Brain pericyte (primary cell): ENCODE data around the gene C16orf95.

Source experiments
- DNase-seq: peaks from one replicate; pipeline ENCODE4 v3.0.0-alpha.2; 2012; ENCODE audit warnings: low read depth, low spot score

C16orf95 gene

GRCh38 chr16:87317750-87318644 is 805 bp upstream of the C16orf95 start:
- no peak for DNase-seq

- DNase-seq, result no peak
Measured at GRCh38 chr16:87316450-87316922, 706 bp downstream of the C16orf95 start.

- no peak for DNase-seq
Measured at GRCh38 chr16:87314990-87315420, 2.2 kb downstream of the C16orf95 start.

GRCh38 chr16:87312008-87312407 is 5.2 kb downstream of the C16orf95 start:
- no peak for DNase-seq

GRCh38 chr16:87311387-87311786 is 5.8 kb downstream of the C16orf95 start:
- no peak for DNase-seq

- DNase-seq, result no peak
Measured at GRCh38 chr16:87310610-87311009, 6.6 kb downstream of the C16orf95 start.

- DNase-seq, result no peak
Measured at GRCh38 chr16:87309620-87310525, 7.3 kb downstream of the C16orf95 start.

GRCh38 chr16:87308826-87309225 is 8.4 kb downstream of the C16orf95 start:
- DNase-seq, result no peak

- no peak for DNase-seq
Measured at GRCh38 chr16:87306516-87306915, 10.7 kb downstream of the C16orf95 start.

- DNase-seq, result no peak
Measured at GRCh38 chr16:87305505-87306391, 11.4 kb downstream of the C16orf95 start.

- DNase-seq, result no peak
Measured at GRCh38 chr16:87304951-87305350, 12.2 kb downstream of the C16orf95 start.

GRCh38 chr16:87303962-87304521 is 13.2 kb downstream of the C16orf95 start:
- DNase-seq, result no peak

- DNase-seq, result no peak
Measured at GRCh38 chr16:87303431-87303930, 13.7 kb downstream of the C16orf95 start.

- DNase-seq, result no peak
Measured at GRCh38 chr16:87298857-87299465, 18.2 kb downstream of the C16orf95 start.

- no peak for DNase-seq
Measured at GRCh38 chr16:87297918-87298631, 19.1 kb downstream of the C16orf95 start.

- no peak for DNase-seq
Measured at GRCh38 chr16:87297407-87297806, 19.8 kb downstream of the C16orf95 start.

GRCh38 chr16:87295661-87296531 is 21.3 kb downstream of the C16orf95 start:
- DNase-seq, result no peak

GRCh38 chr16:87295259-87295658 is 21.9 kb downstream of the C16orf95 start:
- DNase-seq, result no peak

GRCh38 chr16:87293990-87294389 is 23.2 kb downstream of the C16orf95 start:
- DNase-seq, result no peak
